Neural progenitor cell (in vitro differentiated cells): ENCODE results near the gene GNAS. TPM values are rescaled to one million over a fixed set of nuclear protein-coding genes. Genes with fewer than 3 reads are reported as not detected.

ENCODE experiments used
- DNase-seq: peaks from one replicate; pipeline ENCODE4 v3.0.0-alpha.2; 2016; ENCODE audit warnings: low spot score
- H2AFZ ChIP-seq: fragments of 200-600 bp; sonication (generic); replicated peaks from 2 replicates; pipeline ENCODE4 v1.6.1; 2016; ENCODE audit warnings: antibody characterized with exemption
- H3F3A ChIP-seq: fragments of 200-600 bp; sonication (generic); 2 replicates; pipeline ENCODE4 v1.6.1; 2016; ENCODE audit warnings: antibody characterized with exemption, low read depth
- H3K27ac ChIP-seq: fragments of 200-600 bp; sonication (generic); 2 replicates; pipeline ENCODE4 v1.5.1; 2016; ENCODE audit warnings: mild to moderate bottlenecking
- H3K27me3 ChIP-seq: fragments of 200-600 bp; sonication (generic); 2 replicates; pipeline ENCODE4 v1.6.1; 2016; ENCODE audit warnings: mild to moderate bottlenecking, moderate library complexity
- H3K36me3 ChIP-seq: fragments of 200-600 bp; sonication (generic); 2 replicates; pipeline ENCODE4 v1.5.1; 2016
- H3K4me1 ChIP-seq: fragments of 200-600 bp; sonication (generic); 2 replicates; pipeline ENCODE4 v1.6.1; 2016; ENCODE audit warnings: mixed run types
- H3K4me2 ChIP-seq: fragments of 200-600 bp; sonication (generic); 2 replicates; pipeline ENCODE4 v1.6.1; 2016
- H3K4me3 ChIP-seq: fragments of 200-600 bp; sonication (generic); 2 replicates; pipeline ENCODE4 v1.5.1; 2016
- H3K79me2 ChIP-seq: fragments of 200-600 bp; sonication (generic); 2 replicates; pipeline ENCODE4 v1.6.1; 2016; ENCODE audit warnings: low read depth
- H3K9ac ChIP-seq: fragments of 200-600 bp; sonication (generic); 2 replicates; pipeline ENCODE4 v1.6.1; 2016
- H3K9me3 ChIP-seq: fragments of 200-600 bp; sonication (generic); 2 replicates; pipeline ENCODE4 v1.5.1; 2016; ENCODE audit warnings: low read depth
- H4K20me1 ChIP-seq: fragments of 200-600 bp; sonication (generic); 2 replicates; pipeline ENCODE4 v1.6.1; 2016; ENCODE audit warnings: low read depth
- H3K27ac Mint-ChIP-seq: 3 replicates; pipeline ENCODE4 v1.8.0; 2021; ENCODE audit warnings: mixed read lengths
- H3K27me3 Mint-ChIP-seq: 2 replicates; pipeline ENCODE4 v1.8.0; 2022; ENCODE audit warnings: low read depth, mild to moderate bottlenecking, inconsistent platforms, moderate library complexity, mixed read lengths; ENCODE audit not compliant: insufficient read depth
- H3K36me3 Mint-ChIP-seq: 3 replicates; pipeline ENCODE4 v1.8.0; 2021; ENCODE audit warnings: mixed read lengths
- H3K4me1 Mint-ChIP-seq: 3 replicates; pipeline ENCODE4 v1.8.0; 2021; ENCODE audit warnings: mixed read lengths
- H3K4me3 Mint-ChIP-seq: 3 replicates; pipeline ENCODE4 v1.8.0; 2021; ENCODE audit warnings: mild to moderate bottlenecking, moderate library complexity, mixed read lengths
- H3K9me3 Mint-ChIP-seq: 3 replicates; pipeline ENCODE4 v1.8.0; 2020; ENCODE audit warnings: mixed read lengths
- EZH2 ChIP-seq: fragments of 200-600 bp; sonication (generic); IDR thresholded peaks from 2 replicates; pipeline ENCODE4 v1.6.1; 2017; ENCODE audit warnings: antibody characterized with exemption, mild to moderate bottlenecking, moderate library complexity
- EZH2phosphoT487 ChIP-seq: fragments of 200-600 bp; sonication (generic); IDR thresholded peaks from 2 replicates; pipeline ENCODE4 v1.6.1; 2017; ENCODE audit warnings: antibody characterized with exemption
- total RNA-seq: library from RNA; depleted of rRNA; stranded (reverse); fragments of >200 nt; gene quantifications from 2 replicates; pipeline ENCODE4 v1.2.3, GENCODE V29; 2015; ENCODE audit warnings: low replicate concordance
- TF ChIP-seq, protein P1 (sequence below): fragments of 200-600 bp; sonication (generic); IDR thresholded peaks from 2 replicates; pipeline ENCODE4 v1.5.1; 2017; ENCODE audit warnings: antibody characterized with exemption, mild to moderate bottlenecking

Gene GNAS
- total RNA-seq, 1 donor from 2014 or later, result 794 TPM

DNA sequence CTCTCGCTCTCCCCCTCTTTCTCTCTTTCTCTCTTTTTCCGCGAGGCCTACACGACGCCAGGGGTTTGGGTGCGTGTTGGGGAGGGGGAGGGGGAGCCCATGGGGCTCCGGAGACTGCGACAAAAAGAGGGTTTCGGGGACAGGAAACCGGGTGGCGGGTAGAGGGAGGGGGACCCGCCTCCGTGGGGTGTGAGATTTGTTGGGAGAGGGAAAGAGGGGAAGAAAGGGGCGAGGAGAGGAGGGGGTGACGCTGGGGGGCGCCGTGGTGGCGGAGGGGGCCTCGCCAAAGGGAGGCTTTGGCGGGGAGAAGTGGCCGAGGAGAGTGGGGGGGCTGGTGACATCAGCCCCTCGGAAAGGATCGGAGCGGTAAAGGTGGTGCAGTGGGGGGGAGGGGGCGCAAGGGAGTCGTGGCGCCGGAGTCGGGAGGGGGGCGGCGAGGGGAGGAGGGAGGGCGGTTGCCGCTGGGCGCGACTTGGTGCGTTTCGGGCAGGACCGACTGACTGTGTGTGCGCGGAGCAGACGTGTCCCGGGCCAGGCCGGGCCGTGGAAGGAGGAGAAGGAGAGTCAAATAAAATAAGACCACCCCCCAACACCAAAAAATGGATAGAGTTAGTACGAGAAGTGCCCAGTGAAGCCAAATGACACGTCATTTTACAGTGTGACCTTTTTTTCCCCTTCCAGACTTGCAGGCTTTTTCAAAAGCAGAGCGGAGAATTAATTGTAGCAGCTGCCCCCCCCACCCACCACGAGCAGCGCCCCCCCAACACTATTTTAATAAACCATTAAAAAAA lies 39.8 kb downstream of the GNAS start:
- Histone ChIP-seq H3K4me3 (peak overlapping the region; percentile 80), H3K36me3 (no peaks in the 10 kb centered on the region), H3F3A (peaks cover 45% of the 10 kb centered on the region), H2AFZ (no peak overlapping the region), H3K4me2 (peak overlapping the region; percentile 95), H3K79me2 (peaks cover 82% of the 10 kb centered on the region), H4K20me1 (peaks cover 53% of the 10 kb centered on the region), H3K4me1 (peaks cover 49% of the 10 kb centered on the region), H3K27ac (peak overlapping the region; percentile 90), H3K27me3 (peaks cover 3% of the 10 kb centered on the region), H3K9ac (peak overlapping the region; percentile 67), H3K9me3 (no peaks in the 10 kb centered on the region)
- TF ChIP-seq EZH2 (no peak), EZH2phosphoT487 (no peak)
- TF ChIP-seq, protein P1, sequence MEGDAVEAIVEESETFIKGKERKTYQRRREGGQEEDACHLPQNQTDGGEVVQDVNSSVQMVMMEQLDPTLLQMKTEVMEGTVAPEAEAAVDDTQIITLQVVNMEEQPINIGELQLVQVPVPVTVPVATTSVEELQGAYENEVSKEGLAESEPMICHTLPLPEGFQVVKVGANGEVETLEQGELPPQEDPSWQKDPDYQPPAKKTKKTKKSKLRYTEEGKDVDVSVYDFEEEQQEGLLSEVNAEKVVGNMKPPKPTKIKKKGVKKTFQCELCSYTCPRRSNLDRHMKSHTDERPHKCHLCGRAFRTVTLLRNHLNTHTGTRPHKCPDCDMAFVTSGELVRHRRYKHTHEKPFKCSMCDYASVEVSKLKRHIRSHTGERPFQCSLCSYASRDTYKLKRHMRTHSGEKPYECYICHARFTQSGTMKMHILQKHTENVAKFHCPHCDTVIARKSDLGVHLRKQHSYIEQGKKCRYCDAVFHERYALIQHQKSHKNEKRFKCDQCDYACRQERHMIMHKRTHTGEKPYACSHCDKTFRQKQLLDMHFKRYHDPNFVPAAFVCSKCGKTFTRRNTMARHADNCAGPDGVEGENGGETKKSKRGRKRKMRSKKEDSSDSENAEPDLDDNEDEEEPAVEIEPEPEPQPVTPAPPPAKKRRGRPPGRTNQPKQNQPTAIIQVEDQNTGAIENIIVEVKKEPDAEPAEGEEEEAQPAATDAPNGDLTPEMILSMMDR, result peak; percentile 23
- peaks cover 43% of the 10 kb centered on the region for H3K4me1 Mint-ChIP-seq
- DNase-seq, result peak; percentile 86
- peaks cover 2% of the 10 kb centered on the region for H3K9me3 Mint-ChIP-seq
- peaks cover 10% of the 10 kb centered on the region for H3K36me3 Mint-ChIP-seq
- peaks cover 10% of the 10 kb centered on the region for H3K27me3 Mint-ChIP-seq
- peak overlapping the region; percentile 98 for H3K4me3 Mint-ChIP-seq
- peak overlapping the region; percentile 98 for H3K27ac Mint-ChIP-seq

- peaks cover 12% of the 10 kb centered on the region for H3K36me3 Mint-ChIP-seq
- peaks cover 48% of the 10 kb centered on the region for H3K4me1 Mint-ChIP-seq
- H4K20me1 ChIP-seq, result peaks cover 58% of the 10 kb centered on the region
- no peak for DNase-seq
- H2AFZ ChIP-seq, result no peak overlapping the region
- H3K4me3 ChIP-seq, result peak overlapping the region; percentile 80
- H3K27ac ChIP-seq, result peak overlapping the region; percentile 90
- H3K9ac ChIP-seq, result no peak overlapping the region
- peaks cover 51% of the 10 kb centered on the region for H3F3A ChIP-seq
- peaks cover 82% of the 10 kb centered on the region for H3K79me2 ChIP-seq
- TF ChIP-seq, protein P1, result no peak
- no peak for TF ChIP-seq EZH2phosphoT487
- no peak for TF ChIP-seq EZH2
- peaks cover 2% of the 10 kb centered on the region for H3K9me3 Mint-ChIP-seq
- peak overlapping the region; percentile 98 for H3K27ac Mint-ChIP-seq
- H3K9me3 ChIP-seq, result no peaks in the 10 kb centered on the region
- peak overlapping the region; percentile 98 for H3K4me3 Mint-ChIP-seq
- peaks cover 3% of the 10 kb centered on the region for H3K27me3 ChIP-seq
- H3K4me2 ChIP-seq, result peak overlapping the region; percentile 95
- H3K36me3 ChIP-seq, result no peaks in the 10 kb centered on the region
- H3K27me3 Mint-ChIP-seq, result peaks cover 10% of the 10 kb centered on the region
- H3K4me1 ChIP-seq, result peaks cover 53% of the 10 kb centered on the region
Observed at GRCh38 chr20:58892932-58893224, 40.4 kb downstream of the GNAS start.

DNA sequence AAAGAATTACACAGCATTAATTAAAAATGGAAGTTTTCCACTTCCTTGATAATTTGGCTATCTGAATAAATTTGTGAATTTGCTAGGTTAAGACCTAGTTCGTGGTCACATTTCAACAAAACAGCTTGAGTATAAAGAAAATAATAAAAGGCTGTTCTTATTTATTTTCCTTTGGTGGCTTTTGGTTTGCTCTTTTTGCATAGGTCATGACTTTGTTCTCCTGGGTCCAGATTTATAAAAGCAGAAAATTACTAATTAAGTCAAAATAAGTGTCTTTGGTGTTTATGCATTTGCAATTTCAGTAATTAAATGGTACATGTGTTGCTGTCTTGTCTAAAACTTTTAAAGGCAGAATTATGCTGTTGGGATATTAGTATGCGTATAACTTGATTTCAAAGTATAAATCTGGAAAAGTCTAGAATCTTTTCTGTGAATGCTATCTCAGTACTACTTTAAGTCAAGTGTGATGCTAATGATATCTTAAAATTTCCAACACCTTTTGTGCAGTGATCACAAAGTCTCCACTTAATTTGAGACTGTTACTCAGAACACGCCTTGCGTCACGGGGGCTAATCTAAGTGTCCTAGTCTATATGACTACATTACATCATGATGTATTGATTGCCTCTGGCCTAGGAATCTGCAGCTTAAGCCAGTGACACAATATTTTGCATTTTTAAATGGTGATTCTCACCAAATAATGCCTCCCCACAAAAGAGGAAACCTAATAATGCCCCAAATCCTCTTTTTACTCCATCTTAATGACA lies 41.0 kb downstream of the GNAS start:
- peak overlapping the region; percentile 98 for H3K4me3 Mint-ChIP-seq
- H3K4me2 ChIP-seq, result peak overlapping the region; percentile 95
- peak overlapping the region; percentile 80 for H3K4me3 ChIP-seq
- H3K4me1 ChIP-seq, result peaks cover 57% of the 10 kb centered on the region
- H3K27ac Mint-ChIP-seq, result no peak overlapping the region
- H3K4me1 Mint-ChIP-seq, result peaks cover 52% of the 10 kb centered on the region
- peaks cover 82% of the 10 kb centered on the region for H3K79me2 ChIP-seq
- H3K9me3 Mint-ChIP-seq, result no peaks in the 10 kb centered on the region
- no peaks in the 10 kb centered on the region for H3K9me3 ChIP-seq
- peaks cover 57% of the 10 kb centered on the region for H3F3A ChIP-seq
- H4K20me1 ChIP-seq, result peaks cover 65% of the 10 kb centered on the region
- no peak overlapping the region for H2AFZ ChIP-seq
- H3K36me3 Mint-ChIP-seq, result peaks cover 13% of the 10 kb centered on the region
- peaks cover 6% of the 10 kb centered on the region for H3K27me3 Mint-ChIP-seq
- TF ChIP-seq EZH2phosphoT487, result no peak
- no peaks in the 10 kb centered on the region for H3K36me3 ChIP-seq
- peak overlapping the region; percentile 21 for H3K9ac ChIP-seq
- peaks cover 3% of the 10 kb centered on the region for H3K27me3 ChIP-seq
- no peak for DNase-seq
- H3K27ac ChIP-seq, result peak overlapping the region; percentile 90
